ENCODE measurements around the gene DUOX2. TPM values are rescaled to one million over a fixed set of nuclear protein-coding genes. Genes with fewer than 3 reads are reported as not detected.
A peak's percentile ranks its signal among the peaks of the same experiment; 100 is the strongest.
"Not testable (repeated sequence)": the region's sequence is repeated elsewhere in the genome, so short reads cannot be mapped to it uniquely, and the experiment has no call there.

Gene DUOX2
- total RNA-seq, 1 donor, result under 0.01 TPM

DNA sequence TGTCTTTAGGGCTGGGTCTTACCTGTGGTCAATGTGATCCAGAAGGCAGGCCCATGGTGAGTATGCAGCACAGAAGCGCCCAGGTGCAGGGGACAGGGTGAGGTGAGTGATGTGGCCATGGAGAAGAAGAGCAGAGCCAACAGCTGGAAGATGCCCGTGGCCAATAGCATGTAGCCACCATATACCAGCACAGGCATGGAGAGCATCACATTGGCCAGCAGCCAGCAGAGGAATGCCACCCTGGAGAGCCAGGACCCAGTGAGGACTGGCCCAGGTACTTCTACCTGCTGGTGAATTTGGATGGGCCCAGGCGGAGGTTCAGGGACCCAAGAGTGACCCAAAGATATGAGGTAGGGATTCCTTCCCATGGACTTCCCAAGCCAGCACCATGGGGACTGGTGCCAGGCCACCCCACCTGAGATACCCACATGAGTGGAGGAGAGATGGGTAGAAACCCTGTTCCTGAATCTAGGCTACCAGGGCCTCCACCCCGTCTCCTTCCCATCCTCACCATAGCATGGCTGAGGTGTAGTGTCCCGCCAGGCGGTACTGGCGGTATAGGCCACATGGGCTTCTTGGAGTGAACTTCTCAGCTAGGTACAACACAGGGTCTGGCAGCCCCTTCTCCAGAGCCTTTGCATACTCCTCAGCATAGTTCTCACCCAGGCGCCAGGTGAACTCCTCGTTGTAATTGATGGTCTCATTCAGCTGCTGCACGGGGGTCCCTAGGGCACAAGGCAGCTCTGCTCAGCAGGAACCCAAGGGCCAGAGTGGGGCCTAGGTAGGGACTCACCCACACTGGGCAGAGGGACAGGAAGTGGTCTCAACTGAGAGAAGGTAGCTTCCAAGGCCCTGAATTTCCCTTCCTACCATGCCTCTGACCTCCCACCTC is 6.4 kb upstream of the DUOX2 start:
- no peak for DNase-seq (ENCODE audit: low read depth in 2 of 3, low spot score in 2 of 3)

DNA sequence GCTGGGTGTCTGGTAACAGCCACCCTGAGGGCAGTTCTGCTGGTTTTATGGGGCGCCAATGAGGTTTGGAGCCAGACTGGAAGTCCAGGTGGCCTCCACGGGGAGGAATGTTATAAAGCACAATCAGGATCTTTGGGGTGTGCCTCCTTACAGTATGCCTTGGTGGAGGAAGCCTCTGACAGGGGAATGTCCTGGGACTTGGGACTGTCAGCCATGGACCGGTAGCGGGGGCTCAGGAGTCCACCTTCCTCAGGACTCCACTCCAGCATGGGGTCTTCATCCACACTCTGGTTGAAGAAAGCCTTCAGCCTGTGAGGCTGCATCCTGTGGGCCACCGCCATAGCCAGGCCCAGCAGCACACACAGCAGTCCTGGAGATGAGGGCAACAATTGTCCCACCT is 5.0 kb upstream of the DUOX2 start:
- DNase-seq (ENCODE audit: low read depth in 2 of 3, low spot score in 2 of 3), result no peak

GRCh38 chr15:45118131-45118588 is 4.2 kb upstream of the DUOX2 start:
- peak; percentile 57 to 93 (median 88) for DNase-seq (ENCODE audit: low read depth in 2 of 3, low spot score in 2 of 3)

DNA sequence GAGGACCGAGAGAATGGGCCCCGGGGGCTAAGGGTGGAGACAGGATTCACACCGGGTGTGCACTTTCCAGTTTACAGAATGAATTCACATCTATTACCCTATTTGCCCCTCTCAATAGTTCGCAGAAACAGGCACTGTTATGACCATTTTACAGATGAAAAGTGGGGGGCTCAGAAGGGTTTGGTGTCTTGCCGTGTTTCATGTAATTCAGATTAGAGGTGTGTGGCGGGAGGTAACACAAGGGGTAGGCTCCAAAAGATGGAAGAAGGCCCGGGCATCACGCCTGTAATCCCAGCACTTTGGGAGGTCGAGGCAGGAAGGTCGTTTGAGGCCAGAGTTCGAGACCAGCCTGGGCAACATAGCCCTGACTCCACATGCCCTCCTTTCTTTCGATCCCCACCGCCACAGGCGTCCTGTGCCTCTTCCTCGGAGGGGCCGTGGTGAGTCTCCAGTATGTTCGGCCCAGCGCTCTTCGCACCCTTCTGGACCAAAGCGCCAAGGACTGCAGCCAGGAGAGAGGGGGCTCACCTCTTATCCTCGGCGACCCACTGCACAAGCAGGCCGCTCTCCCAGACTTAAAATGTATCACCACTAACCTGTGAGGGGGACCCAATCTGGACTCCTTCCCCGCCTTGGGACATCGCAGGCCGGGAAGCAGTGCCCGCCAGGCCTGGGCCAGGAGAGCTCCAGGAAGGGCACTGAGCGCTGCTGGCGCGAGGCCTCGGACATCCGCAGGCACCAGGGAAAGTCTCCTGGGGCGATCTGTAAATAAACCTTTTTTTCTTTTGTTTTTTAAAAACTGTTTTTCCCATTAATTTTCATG is 3.5 kb upstream of the DUOX2 start:
- no peak for DNase-seq (ENCODE audit: low read depth in 2 of 3, low spot score in 2 of 3)

DNA sequence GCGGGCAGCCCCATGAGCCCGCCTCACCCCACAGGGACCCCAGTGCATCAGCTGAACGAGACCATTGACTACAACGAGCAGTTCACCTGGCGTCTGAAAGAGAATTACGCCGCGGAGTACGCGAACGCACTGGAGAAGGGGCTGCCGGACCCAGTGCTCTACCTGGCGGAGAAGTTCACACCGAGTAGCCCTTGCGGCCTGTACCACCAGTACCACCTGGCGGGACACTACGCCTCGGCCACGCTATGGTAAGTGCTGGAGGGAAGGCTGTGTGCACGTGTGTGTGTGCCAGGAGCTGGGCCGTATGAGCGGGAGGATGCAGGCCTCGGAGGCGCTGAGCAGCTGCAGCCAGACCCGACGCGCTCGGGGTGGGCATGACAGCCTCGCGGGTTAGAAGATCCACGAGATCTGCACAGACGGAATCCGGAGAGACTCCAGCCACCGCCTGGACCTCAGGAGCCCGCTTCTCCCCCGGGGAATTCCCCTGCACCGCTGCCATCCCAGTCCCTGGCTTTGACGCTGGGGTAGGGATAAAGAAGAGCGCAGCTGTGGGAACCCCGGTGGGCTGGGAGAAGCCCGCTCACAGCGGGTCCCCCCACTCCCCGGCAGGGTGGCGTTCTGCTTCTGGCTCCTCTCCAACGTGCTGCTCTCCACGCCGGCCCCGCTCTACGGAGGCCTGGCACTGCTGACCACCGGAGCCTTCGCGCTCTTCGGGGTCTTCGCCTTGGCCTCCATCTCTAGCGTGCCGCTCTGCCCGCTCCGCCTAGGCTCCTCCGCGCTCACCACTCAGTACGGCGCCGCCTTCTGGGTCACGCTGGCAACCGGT is 2.7 kb upstream of the DUOX2 start:
- DNase-seq (ENCODE audit: low read depth in 2 of 3, low spot score in 2 of 3), result no peak

- DNase-seq (ENCODE audit: low read depth in 2 of 3, low spot score in 2 of 3), result no peak
Observed at GRCh38 chr15:45116006-45116481, 2.1 kb upstream of the DUOX2 start.

DNA sequence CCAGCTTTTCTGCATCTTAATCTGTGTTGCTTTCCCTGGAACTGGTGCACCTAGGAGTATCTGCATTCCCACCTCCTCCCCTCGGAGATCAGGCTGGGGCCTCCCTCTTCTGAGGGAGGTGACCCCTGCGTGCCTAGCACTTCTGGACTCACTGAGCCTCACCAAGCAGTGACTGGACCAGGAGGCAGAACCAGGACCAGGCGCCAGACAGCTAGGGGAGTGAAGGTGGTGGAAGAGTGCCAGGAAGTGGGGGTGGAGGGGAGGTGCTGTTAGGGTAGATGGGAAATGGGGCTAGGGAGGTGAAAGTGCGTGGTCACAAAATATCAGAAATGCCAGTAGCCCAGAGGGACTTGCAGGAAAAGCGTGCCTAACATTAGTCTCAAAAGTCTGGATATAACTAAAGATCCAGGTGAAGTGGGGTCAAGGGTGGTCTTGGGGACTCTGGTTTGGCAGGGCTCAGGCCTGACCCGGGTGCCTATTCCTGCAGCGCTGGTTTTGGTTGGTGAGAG is 1.4 kb upstream of the DUOX2 start:
- DNase-seq (ENCODE audit: low read depth in 2 of 3, low spot score in 2 of 3), result no peak

GRCh38 chr15:45114751-45115085 is 746 bp upstream of the DUOX2 start:
- DNase-seq (ENCODE audit: low read depth in 2 of 3, low spot score in 2 of 3), result no peak

DNA sequence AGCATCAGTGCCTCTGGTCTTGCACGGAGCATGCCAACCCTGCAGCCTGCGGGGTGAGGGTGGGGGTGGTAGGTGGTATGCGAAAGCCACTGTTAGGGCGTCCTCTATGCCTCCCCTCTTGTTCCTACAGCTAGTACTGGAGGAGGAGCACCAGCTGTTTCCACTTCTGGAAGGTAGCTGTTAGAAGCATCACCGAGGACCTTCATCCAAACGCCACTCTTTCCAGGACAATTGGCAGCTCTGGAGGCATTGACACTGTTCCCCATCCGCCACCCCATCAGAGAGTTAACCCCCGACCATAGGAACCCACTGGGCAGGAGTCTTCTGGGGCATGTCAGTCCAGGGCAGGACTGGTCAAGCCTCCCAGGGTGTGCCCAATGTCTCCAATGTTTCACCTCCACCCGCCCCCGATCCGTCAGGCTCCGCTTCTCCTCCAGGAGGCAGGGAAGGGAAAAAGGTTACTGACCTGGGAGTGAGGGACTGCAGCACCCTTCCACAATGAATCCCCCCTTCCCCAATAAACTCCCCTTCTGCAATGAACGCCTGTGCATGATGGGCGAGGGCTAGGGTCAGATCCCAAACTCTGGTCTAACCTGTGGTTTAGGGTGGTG is 487 bp downstream of the DUOX2 start:
- peak in 1 of 3 donors; percentile 29 for DNase-seq (ENCODE audit: low read depth in 2 of 3, low spot score in 2 of 3)

- no peak for DNase-seq (ENCODE audit: low read depth in 2 of 3, low spot score in 2 of 3)
Observed at GRCh38 chr15:45112591-45113379, 1.2 kb downstream of the DUOX2 start.

GRCh38 chr15:45112143-45112590 is 1.8 kb downstream of the DUOX2 start:
- no peak for DNase-seq (ENCODE audit: low read depth in 2 of 3, low spot score in 2 of 3)

DNA sequence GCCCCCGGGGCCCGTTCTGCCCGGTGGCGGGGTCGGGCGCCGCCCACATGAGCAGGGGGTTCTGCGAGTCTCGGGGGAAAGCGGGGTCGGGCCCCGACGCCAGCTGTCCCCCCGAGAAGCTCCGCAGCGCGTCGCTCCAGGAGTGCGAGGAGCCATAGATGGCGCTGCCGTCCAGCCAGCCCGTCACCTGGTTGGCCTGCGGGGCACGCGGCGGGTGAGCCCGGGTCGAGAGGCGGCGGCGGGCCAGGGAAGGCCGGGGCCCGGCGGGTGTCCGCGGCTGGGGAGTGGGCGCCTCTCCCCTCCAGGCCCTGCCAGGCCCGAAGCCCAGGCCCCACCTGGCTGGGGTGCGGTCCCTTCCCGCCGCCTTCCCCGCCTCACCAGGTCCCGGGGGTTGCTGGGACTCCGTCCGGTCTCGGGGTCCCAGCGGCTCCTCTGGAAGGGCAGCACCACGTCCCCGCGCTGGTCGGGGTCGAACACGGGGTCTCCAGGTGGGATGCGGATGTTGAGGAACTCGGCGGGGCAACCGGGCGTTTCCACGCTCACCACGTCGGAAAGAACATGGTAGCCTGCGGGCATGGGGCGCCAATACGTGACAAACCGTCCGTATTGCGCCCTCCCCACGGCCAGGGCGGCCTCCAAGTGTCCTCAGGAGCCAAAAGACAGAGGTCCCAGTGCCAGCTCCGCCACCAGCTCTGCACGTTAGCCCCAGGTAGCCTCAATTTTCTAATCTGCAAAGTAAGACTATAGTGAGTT is 2.4 kb downstream of the DUOX2 start:
- DNase-seq (ENCODE audit: low read depth in 2 of 3, low spot score in 2 of 3), result no peak

GRCh38 chr15:45110256-45110820 is 3.6 kb downstream of the DUOX2 start:
- peak in 1 of 3 donors; percentile 37 for DNase-seq (ENCODE audit: low read depth in 2 of 3, low spot score in 2 of 3)

DNA sequence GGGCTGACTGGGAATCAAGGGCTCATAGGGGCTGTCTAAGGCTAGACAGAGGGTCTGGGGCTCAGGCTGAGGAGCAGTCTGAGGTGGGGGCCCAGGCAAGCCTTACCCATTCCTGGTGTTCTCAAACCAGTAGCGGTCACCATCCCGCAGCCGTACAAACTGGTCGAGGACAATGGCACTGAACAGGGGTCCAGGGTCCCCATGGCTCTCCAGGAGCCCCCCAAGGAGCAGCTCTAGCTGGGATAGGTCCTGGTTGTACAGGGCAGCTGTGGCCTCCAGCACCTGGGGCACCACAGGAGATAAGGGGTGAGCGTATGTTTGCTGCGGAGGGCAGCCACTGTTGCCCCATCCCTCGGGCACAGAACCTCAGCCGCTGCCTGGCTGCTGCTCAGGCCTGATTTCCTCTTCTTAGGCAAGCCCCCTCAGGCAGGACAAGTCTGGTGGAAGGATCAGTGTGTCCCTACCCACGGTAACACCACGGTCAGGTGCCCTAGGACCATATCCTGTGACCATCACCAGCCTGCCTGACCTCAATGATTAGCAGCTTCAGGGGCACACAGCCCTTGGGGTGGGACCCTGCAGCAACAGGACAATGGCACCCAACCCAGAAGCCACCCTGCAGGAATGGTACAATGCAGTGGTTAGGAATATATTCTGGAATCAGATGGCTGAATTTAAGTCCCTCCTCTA is 5.9 kb downstream of the DUOX2 start:
- no peak for DNase-seq (ENCODE audit: low read depth in 2 of 3, low spot score in 2 of 3)

- no peak for DNase-seq (ENCODE audit: low read depth in 2 of 3, low spot score in 2 of 3)
Observed at GRCh38 chr15:45106002-45106790, 7.8 kb downstream of the DUOX2 start.

- no peak for DNase-seq (ENCODE audit: low read depth in 2 of 3, low spot score in 2 of 3)
Observed at GRCh38 chr15:45105586-45105985, 8.4 kb downstream of the DUOX2 start.

DNA sequence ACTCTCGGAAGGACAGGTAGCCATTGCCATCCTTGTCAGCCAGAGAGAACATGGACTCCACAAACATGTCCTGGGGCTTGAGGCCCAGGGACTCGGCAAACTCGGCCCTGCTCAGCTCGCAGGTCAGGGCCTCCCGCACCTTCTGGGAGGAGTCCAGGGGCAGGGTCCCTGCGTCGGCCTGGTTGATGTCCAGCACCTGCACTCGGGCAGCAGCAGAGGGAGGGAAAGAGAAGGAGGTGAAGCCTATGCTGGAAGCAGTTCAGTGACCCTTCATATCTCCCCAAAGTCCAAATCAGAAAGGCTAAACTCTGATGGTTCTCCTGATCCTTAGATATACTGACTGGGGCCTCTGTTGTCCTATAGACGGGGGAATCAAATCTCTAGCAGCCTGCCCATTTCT is 9.8 kb downstream of the DUOX2 start:
- not testable (repeated sequence) for DNase-seq (ENCODE audit: low read depth in 2 of 3, low spot score in 2 of 3)
